Astrocyte (in vitro differentiated cells and primary cell): ENCODE data around the gene RNU5B-1. TPM values are rescaled to one million over a fixed set of nuclear protein-coding genes. Genes with fewer than 3 reads are reported as not detected.

Experiments
- DNase-seq: peaks from one replicate; pipeline ENCODE4 v3.0.0-alpha.2; 2010; ENCODE audit warnings: low read depth
- FAIRE-seq: peaks from 2 replicates; lab custom pipeline; 2011; peaks lifted over from hg19 to GRCh38; lab: Jason Lieb, UNC
- H2AFZ ChIP-seq: 2 replicates; pipeline ENCODE4 v1.6.0; 2012; ENCODE audit warnings: low read depth, low read length, inconsistent platforms
- H3K27ac ChIP-seq: 2 replicates; pipeline ENCODE4 v1.5.1; 2011; ENCODE audit warnings: low read depth, low read length, inconsistent platforms
- H3K27me3 ChIP-seq: 2 replicates; pipeline ENCODE4 v1.6.0; 2011; ENCODE audit warnings: low read length, inconsistent platforms; ENCODE audit not compliant: insufficient read depth
- H3K36me3 ChIP-seq: 2 replicates; pipeline ENCODE4 v1.5.1; 2011; ENCODE audit warnings: low read length, inconsistent platforms; ENCODE audit not compliant: insufficient read depth
- H3K4me1 ChIP-seq: 2 replicates; pipeline ENCODE4 v1.5.1; 2011; ENCODE audit warnings: low read length, inconsistent platforms; ENCODE audit not compliant: insufficient read depth
- H3K4me2 ChIP-seq: 2 replicates; pipeline ENCODE4 v1.6.0; 2012; ENCODE audit warnings: low read length, inconsistent platforms
- H3K4me3 ChIP-seq: 2 replicates; pipeline ENCODE4 v1.5.1; 2011; ENCODE audit warnings: low read depth, mild to moderate bottlenecking, low read length, inconsistent platforms; ENCODE audit not compliant: insufficient read depth
- H3K79me2 ChIP-seq: 2 replicates; pipeline ENCODE4 v1.6.0; 2012; ENCODE audit warnings: mild to moderate bottlenecking, low read length, inconsistent platforms; ENCODE audit not compliant: insufficient read depth
- H3K9ac ChIP-seq: 2 replicates; pipeline ENCODE4 v1.6.0; 2012; ENCODE audit warnings: mild to moderate bottlenecking, low read length, inconsistent platforms
- H3K9me3 ChIP-seq: 2 replicates; pipeline ENCODE4 v1.5.1; 2012; ENCODE audit warnings: low read depth, mild to moderate bottlenecking, low read length, inconsistent platforms; ENCODE audit not compliant: insufficient read depth
- H4K20me1 ChIP-seq: 2 replicates; pipeline ENCODE4 v1.6.0; 2012; ENCODE audit warnings: low read length, inconsistent platforms; ENCODE audit not compliant: insufficient read depth
- H3K27ac Mint-ChIP-seq: one replicate; pipeline ENCODE4 v1.8.0; 2021; ENCODE audit warnings: mild to moderate bottlenecking, mixed read lengths; ENCODE audit not compliant: unreplicated experiment
- H3K27me3 Mint-ChIP-seq: one replicate; pipeline ENCODE4 v1.8.0; 2021; ENCODE audit warnings: low read depth, mixed read lengths; ENCODE audit not compliant: unreplicated experiment
- H3K36me3 Mint-ChIP-seq: one replicate; pipeline ENCODE4 v1.8.0; 2021; ENCODE audit warnings: low read depth, mixed read lengths; ENCODE audit not compliant: unreplicated experiment
- H3K4me1 Mint-ChIP-seq: one replicate; pipeline ENCODE4 v1.8.0; 2021; ENCODE audit warnings: low read depth, mixed read lengths; ENCODE audit not compliant: unreplicated experiment
- H3K4me3 Mint-ChIP-seq: one replicate; pipeline ENCODE4 v1.8.0; 2021; ENCODE audit warnings: mild to moderate bottlenecking, moderate library complexity, mixed read lengths; ENCODE audit not compliant: unreplicated experiment
- H3K9me3 Mint-ChIP-seq: one replicate; pipeline ENCODE4 v1.8.0; 2021; ENCODE audit warnings: mild to moderate bottlenecking, mixed read lengths; ENCODE audit not compliant: unreplicated experiment
- EZH2 ChIP-seq: IDR thresholded peaks from 2 replicates; pipeline ENCODE4 v1.6.1; 2012; ENCODE audit warnings: mild to moderate bottlenecking, low read length, inconsistent platforms; ENCODE audit not compliant: insufficient read depth
- total RNA-seq: library from RNA; stranded (reverse); gene quantifications from 2 replicates; pipeline ENCODE4 v1.2.1, GENCODE V29; 2021
- TF ChIP-seq, protein P1 (sequence below): IDR thresholded peaks from 2 replicates; pipeline ENCODE4 v1.5.1; 2011; ENCODE audit warnings: low read depth, mild to moderate bottlenecking, inconsistent platforms, low read length, moderate library complexity; ENCODE audit not compliant: insufficient read depth

Gene RNU5B-1
- total RNA-seq, 1 donor from 2014 or later: 11.7 TPM

DNA sequence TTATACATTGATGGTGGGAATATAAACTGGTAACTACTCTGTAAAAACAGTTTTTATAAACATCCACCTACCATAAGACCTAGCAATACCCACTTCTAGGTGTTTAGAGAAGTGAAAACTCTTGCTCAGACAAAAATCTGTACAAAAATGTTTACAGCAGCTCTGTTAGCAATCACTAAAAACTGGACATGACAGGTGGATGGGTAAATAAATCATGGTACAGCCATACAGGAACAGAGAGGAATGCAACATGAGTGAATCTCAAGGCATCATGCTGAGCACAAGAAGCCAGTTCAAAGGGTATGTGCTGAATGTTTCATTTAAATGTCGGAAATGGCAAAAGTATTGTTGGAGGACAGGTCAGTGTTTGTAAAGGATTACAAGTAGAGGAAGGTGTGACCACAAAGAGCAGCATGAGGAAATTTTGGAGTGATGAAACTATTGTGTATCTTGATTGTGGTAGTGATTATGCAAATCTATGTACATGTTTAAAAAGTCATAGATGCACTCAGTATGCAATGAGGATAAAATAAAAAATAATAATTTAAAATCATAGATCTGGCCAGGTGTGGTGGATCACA is 11.4 kb upstream of the RNU5B-1 start:
- H3K9me3 ChIP-seq: no peaks in the 10 kb centered on the region
- no peaks in the 10 kb centered on the region for H4K20me1 ChIP-seq
- no peak overlapping the region for H3K4me2 ChIP-seq
- H3K27ac ChIP-seq: no peak overlapping the region
- FAIRE-seq (no peak), DNase-seq (no peak)
- TF ChIP-seq, protein P1, sequence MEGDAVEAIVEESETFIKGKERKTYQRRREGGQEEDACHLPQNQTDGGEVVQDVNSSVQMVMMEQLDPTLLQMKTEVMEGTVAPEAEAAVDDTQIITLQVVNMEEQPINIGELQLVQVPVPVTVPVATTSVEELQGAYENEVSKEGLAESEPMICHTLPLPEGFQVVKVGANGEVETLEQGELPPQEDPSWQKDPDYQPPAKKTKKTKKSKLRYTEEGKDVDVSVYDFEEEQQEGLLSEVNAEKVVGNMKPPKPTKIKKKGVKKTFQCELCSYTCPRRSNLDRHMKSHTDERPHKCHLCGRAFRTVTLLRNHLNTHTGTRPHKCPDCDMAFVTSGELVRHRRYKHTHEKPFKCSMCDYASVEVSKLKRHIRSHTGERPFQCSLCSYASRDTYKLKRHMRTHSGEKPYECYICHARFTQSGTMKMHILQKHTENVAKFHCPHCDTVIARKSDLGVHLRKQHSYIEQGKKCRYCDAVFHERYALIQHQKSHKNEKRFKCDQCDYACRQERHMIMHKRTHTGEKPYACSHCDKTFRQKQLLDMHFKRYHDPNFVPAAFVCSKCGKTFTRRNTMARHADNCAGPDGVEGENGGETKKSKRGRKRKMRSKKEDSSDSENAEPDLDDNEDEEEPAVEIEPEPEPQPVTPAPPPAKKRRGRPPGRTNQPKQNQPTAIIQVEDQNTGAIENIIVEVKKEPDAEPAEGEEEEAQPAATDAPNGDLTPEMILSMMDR: no peak
- no peak for TF ChIP-seq EZH2
- H3K27me3 ChIP-seq: peaks cover 2% of the 10 kb centered on the region
- H3K4me3 Mint-ChIP-seq: no peak overlapping the region
- H3K79me2 ChIP-seq: no peaks in the 10 kb centered on the region
- H3K27me3 Mint-ChIP-seq: peaks cover 2% of the 10 kb centered on the region
- H2AFZ ChIP-seq: no peak overlapping the region
- H3K4me3 ChIP-seq: no peak overlapping the region
- H3K9me3 Mint-ChIP-seq: no peaks in the 10 kb centered on the region
- no peak overlapping the region for H3K9ac ChIP-seq
- H3K36me3 ChIP-seq: no peaks in the 10 kb centered on the region
- peaks cover 2% of the 10 kb centered on the region for H3K4me1 Mint-ChIP-seq
- no peaks in the 10 kb centered on the region for H3K36me3 Mint-ChIP-seq
- H3K4me1 ChIP-seq: peaks cover 9% of the 10 kb centered on the region
- H3K27ac Mint-ChIP-seq: no peak overlapping the region

GRCh38 chr15:65298731-65299130 is 5.7 kb upstream of the RNU5B-1 start:
- DNase-seq (no peak), FAIRE-seq (no peak)
- no peaks in the 10 kb centered on the region for H3K79me2 ChIP-seq
- H3K27ac ChIP-seq: no peak overlapping the region
- H2AFZ ChIP-seq: no peak overlapping the region
- Mint-ChIP-seq H3K9me3 (no peaks in the 10 kb centered on the region), H3K27me3 (no peaks in the 10 kb centered on the region), H3K36me3 (no peaks in the 10 kb centered on the region), H3K4me3 (peak overlapping the region; percentile 27), H3K27ac (no peak overlapping the region), H3K4me1 (peaks cover 2% of the 10 kb centered on the region)
- H3K27me3 ChIP-seq: no peaks in the 10 kb centered on the region
- no peak overlapping the region for H3K4me2 ChIP-seq
- H4K20me1 ChIP-seq: no peaks in the 10 kb centered on the region
- no peaks in the 10 kb centered on the region for H3K36me3 ChIP-seq
- no peak overlapping the region for H3K4me3 ChIP-seq
- TF ChIP-seq, protein P1: no peak
- TF ChIP-seq EZH2: no peak
- no peaks in the 10 kb centered on the region for H3K9me3 ChIP-seq
- H3K4me1 ChIP-seq: peaks cover 14% of the 10 kb centered on the region
- H3K9ac ChIP-seq: no peak overlapping the region

GRCh38 chr15:65300924-65301441 is 3.5 kb upstream of the RNU5B-1 start:
- Mint-ChIP-seq H3K9me3 (no peaks in the 10 kb centered on the region), H3K27me3 (no peaks in the 10 kb centered on the region), H3K4me1 (no peaks in the 10 kb centered on the region), H3K36me3 (no peaks in the 10 kb centered on the region), H3K4me3 (no peak overlapping the region), H3K27ac (no peak overlapping the region)
- no peaks in the 10 kb centered on the region for H3K36me3 ChIP-seq
- H3K79me2 ChIP-seq: no peaks in the 10 kb centered on the region
- H3K9ac ChIP-seq: no peak overlapping the region
- no peak overlapping the region for H2AFZ ChIP-seq
- no peak overlapping the region for H3K27ac ChIP-seq
- H3K4me2 ChIP-seq: no peak overlapping the region
- FAIRE-seq (no peak), DNase-seq (no peak)
- no peak overlapping the region for H3K4me3 ChIP-seq
- H3K27me3 ChIP-seq: no peaks in the 10 kb centered on the region
- no peaks in the 10 kb centered on the region for H3K9me3 ChIP-seq
- no peak for TF ChIP-seq EZH2
- TF ChIP-seq, protein P1: no peak
- peaks cover 11% of the 10 kb centered on the region for H3K4me1 ChIP-seq
- H4K20me1 ChIP-seq: peaks cover 5% of the 10 kb centered on the region
